Measurements from ENCODE around the gene PDCL3.

Gene PDCL3

GRCh38 chr2:100613719-100614118 is 50.9 kb downstream of the PDCL3 start:
- no peak for DNase-seq

GRCh38 chr2:100614455-100615000 is 51.7 kb downstream of the PDCL3 start:
- no peak for DNase-seq

- no peak for DNase-seq
Measured at GRCh38 chr2:100615471-100615870, 52.7 kb downstream of the PDCL3 start.

- DNase-seq, result no peak
Measured at GRCh38 chr2:100615886-100616285, 53.1 kb downstream of the PDCL3 start.

GRCh38 chr2:100616841-100617390 is 54.1 kb downstream of the PDCL3 start:
- DNase-seq, result no peak

- no peak for DNase-seq
Measured at GRCh38 chr2:100619951-100620350, 57.2 kb downstream of the PDCL3 start.

- DNase-seq, result no peak
Measured at GRCh38 chr2:100620481-100620880, 57.7 kb downstream of the PDCL3 start.

GRCh38 chr2:100621371-100621951 is 58.7 kb downstream of the PDCL3 start:
- no peak for DNase-seq

- DNase-seq, result no peak
Measured at GRCh38 chr2:100623033-100623715, 60.4 kb downstream of the PDCL3 start.

- no peak for DNase-seq
Measured at GRCh38 chr2:100623930-100624329, 61.1 kb downstream of the PDCL3 start.

- DNase-seq, result no peak
Measured at GRCh38 chr2:100624536-100624935, 61.7 kb downstream of the PDCL3 start.

GRCh38 chr2:100625717-100626116 is 62.9 kb downstream of the PDCL3 start:
- no peak for DNase-seq

All from amniotic stem cell (primary cell).